Mucosa of rectum (tissue), 2 donors: ENCODE measurements around the gene SETBP1.

ENCODE experiments used
- H3K27ac ChIP-seq, 2 donors: one replicate each; pipeline ENCODE4 v1.7.0; 2013; ENCODE audit warnings: inconsistent platforms in 2 of 2, low read depth in 2 of 2, low read length in 2 of 2
- H3K27me3 ChIP-seq, 2 donors: one replicate each; pipeline ENCODE4 v1.7.0; 2013; ENCODE audit warnings: low read length in 2 of 2; ENCODE audit not compliant: control insufficient read depth in 2 of 2, insufficient read depth in 2 of 2
- H3K36me3 ChIP-seq, 2 donors: one replicate each; pipeline ENCODE4 v1.7.0; 2013; ENCODE audit warnings: low read length in 2 of 2; ENCODE audit not compliant: control insufficient read depth in 2 of 2, insufficient read depth in 2 of 2
- H3K4me1 ChIP-seq, 2 donors: one replicate each; pipeline ENCODE4 v1.7.0; 2013; ENCODE audit warnings: low read length in 2 of 2, mild to moderate bottlenecking in 1 of 2; ENCODE audit not compliant: control insufficient read depth in 2 of 2, insufficient read depth in 2 of 2
- H3K4me3 ChIP-seq, 2 donors: one replicate each; pipeline ENCODE4 v1.7.0; 2013; ENCODE audit warnings: low read length in 2 of 2
- H3K9ac ChIP-seq, 2 donors: one replicate each; pipeline ENCODE4 v1.7.0; 2013; ENCODE audit warnings: low read length in 2 of 2, low read depth in 1 of 2, mild to moderate bottlenecking in 1 of 2
- H3K9me3 ChIP-seq, 2 donors: one replicate each; pipeline ENCODE4 v1.7.0; 2013; ENCODE audit warnings: low read length in 2 of 2; ENCODE audit not compliant: control insufficient read depth in 2 of 2
- donor health status: healthy.
- donor health status: Normal muscosa, but diverticular disease.

SETBP1 gene

DNA sequence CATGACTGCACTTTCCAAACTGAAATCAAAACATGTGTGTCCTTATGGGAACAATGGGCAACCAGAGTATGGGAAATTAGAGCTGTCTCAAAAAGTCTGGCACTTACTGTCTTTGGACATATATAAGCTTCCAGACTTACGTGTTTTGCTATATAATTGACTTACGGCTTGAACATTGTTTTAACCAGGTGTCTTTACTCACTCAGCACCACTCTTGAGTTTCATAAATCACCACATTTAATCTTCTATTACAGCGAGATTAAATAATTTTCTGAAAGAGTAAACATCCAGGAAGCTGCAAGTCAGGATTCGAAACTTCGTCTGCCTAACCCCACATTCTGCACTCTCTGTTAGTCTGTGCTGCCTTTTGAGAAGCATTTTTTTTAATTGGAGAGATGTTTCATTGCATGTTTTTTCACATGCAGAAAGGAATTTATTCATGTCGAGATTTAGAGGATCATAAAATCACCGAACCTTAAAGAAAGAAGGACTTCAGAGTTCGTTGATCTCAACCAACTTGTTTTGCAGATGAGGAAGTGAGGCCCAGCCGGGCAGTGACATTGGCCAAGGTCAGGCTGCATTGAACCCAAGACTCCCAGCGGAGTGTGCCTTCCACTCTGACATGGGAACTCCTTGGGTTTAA is 137.3 kb downstream of the SETBP1 start:
- Histone ChIP-seq H3K4me3 (no peak overlapping the region), H3K4me1 (peaks cover 0 to 5% of the 10 kb centered on the region in 2 donors), H3K9ac (no peak overlapping the region), H3K9me3 (no peaks in the 10 kb centered on the region), H3K27ac (no peak overlapping the region), H3K27me3 (no peaks in the 10 kb centered on the region), H3K36me3 (no peaks in the 10 kb centered on the region)

DNA sequence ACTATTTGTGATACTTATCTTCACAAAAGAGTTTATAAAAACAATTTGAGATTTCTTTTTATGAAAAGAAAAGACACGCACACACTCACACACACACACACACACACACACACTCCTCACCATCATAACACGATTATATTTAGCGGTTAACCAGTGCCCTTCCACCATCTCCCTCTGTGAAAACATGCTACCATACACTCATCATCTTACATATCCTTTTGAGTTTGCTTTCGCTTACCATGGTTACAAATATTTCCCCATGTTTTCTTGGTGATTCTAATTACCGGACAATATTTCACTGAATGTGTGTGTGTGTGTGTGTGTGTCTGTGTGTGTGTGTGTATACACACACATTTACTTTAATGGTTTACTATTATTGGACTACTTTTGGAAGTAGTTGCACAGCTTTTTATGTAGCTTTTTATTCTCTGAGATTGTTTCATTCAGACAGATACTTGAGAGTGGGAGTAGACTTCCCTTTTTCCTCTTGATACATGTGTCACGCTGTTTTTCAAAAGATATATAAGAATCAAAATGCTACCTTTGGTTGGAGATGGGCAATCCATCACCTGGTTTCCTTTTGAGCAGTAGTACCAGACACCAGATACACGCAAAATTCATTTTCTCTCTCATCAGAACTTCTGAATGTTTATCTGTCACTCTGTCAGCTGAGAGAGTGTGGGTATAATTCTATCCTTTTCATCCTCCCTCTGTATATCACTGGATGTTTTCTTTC is 138.1 kb downstream of the SETBP1 start:
- peaks cover 0 to 9% of the 10 kb centered on the region in 2 donors for H3K4me1 ChIP-seq
- H3K36me3 ChIP-seq: no peaks in the 10 kb centered on the region
- H3K9me3 ChIP-seq: no peaks in the 10 kb centered on the region
- H3K27me3 ChIP-seq: no peaks in the 10 kb centered on the region
- H3K9ac ChIP-seq: no peak overlapping the region
- H3K27ac ChIP-seq: no peak overlapping the region
- no peak overlapping the region for H3K4me3 ChIP-seq

DNA sequence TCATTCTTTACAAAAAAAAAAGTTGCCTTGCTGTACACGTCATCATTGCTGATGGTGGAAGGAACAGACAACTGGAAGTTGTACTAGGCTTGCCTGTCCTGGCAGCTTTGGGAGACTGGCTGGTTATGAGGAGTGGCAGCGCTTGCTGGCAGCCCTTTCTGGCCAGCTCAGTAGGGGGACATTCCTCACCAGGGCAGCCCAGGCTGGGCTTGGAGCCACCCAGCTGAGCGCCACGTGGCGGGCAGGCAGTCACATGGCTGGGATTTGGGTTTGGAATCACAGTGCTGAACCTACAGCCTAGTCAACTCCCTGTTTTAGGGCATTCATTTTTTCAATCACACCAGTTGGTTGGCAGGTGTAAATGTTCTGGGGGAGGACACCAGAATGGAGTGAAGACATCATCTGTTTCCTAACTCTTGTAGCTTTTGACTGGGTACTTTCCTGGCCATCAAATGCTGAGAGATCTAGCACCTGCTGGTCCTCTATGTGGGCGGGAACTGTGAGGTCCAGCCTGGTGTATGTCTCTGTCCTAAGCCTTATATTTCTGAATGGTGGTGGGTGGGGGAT is 139.3 kb downstream of the SETBP1 start:
- no peaks in the 10 kb centered on the region for H3K36me3 ChIP-seq
- no peaks in the 10 kb centered on the region for H3K9me3 ChIP-seq
- no peak overlapping the region for H3K4me3 ChIP-seq
- no peak overlapping the region for H3K27ac ChIP-seq
- no peak overlapping the region for H3K9ac ChIP-seq
- H3K4me1 ChIP-seq: peaks cover 0 to 14% of the 10 kb centered on the region in 2 donors
- H3K27me3 ChIP-seq: no peaks in the 10 kb centered on the region

DNA sequence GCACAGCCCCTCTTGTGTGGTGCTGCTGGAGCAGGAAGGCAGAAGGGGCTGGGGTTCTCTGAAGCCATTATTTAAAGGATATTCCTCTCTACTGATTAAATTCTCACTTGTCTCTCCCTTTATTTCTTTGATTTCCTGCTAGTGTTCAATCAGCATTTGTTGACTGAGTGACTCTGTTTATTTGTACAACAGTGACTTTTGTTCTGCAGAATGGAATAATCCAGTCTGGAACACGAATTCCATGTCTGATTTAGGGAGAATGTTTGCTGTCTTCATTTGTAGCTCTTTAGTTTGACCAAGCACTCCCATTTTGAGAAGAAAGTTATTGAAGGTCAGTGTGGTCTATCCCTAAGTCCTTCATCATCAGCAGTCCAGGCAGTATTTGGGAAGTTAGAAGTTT is 141.2 kb downstream of the SETBP1 start:
- no peak overlapping the region for H3K27ac ChIP-seq
- no peaks in the 10 kb centered on the region for H3K9me3 ChIP-seq
- H3K27me3 ChIP-seq: no peaks in the 10 kb centered on the region
- H3K9ac ChIP-seq: no peak overlapping the region
- H3K36me3 ChIP-seq: no peaks in the 10 kb centered on the region
- H3K4me3 ChIP-seq: no peak overlapping the region
- H3K4me1 ChIP-seq: peaks cover 9 to 25% of the 10 kb centered on the region in 2 donors

DNA sequence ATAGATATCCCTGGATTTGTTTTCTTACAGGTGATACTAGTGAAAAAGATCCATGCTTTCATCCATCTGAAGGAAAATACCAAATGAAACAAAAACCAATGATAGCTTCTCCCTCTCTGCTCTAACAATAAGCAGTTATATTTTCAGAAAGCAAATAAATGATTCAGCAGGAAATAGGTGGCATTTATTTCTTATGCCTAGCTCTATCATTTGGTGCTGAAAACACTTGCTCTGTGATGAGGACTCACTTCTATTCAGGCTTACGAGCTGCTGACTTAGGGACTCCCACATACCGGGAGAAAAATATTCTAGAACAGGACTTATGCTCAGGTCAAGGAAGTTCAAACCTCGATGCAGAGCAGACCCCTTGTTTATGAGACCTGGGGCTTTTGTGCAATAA is 142.6 kb downstream of the SETBP1 start:
- no peak overlapping the region for H3K9ac ChIP-seq
- H3K27me3 ChIP-seq: no peaks in the 10 kb centered on the region
- no peak overlapping the region for H3K27ac ChIP-seq
- no peaks in the 10 kb centered on the region for H3K36me3 ChIP-seq
- H3K9me3 ChIP-seq: no peaks in the 10 kb centered on the region
- H3K4me3 ChIP-seq: no peak overlapping the region
- peaks cover 9 to 25% of the 10 kb centered on the region in 2 donors for H3K4me1 ChIP-seq

DNA sequence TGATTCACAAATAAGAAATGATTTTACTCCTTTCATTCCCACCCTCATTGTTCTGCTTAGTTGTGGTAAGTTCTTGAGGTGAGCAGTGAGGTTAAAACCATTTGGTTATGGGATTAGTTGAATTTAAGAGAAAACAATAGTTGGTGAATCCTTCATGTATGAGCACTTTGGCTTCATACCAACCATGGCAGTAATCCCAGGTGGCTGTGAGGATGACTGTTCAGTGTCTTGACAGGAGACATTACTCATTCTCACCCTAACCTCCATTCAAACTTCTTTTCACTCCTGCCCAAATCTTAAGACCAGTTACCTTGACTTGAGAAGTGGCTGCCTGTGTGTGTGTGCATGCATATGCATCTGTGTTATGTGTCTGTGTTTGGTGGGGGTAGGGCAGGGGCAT is 143.1 kb downstream of the SETBP1 start:
- Histone ChIP-seq H3K4me1 (peaks cover 9 to 25% of the 10 kb centered on the region in 2 donors), H3K4me3 (no peak overlapping the region), H3K36me3 (no peaks in the 10 kb centered on the region), H3K27me3 (no peaks in the 10 kb centered on the region), H3K27ac (no peak overlapping the region), H3K9ac (no peak overlapping the region), H3K9me3 (no peaks in the 10 kb centered on the region)

DNA sequence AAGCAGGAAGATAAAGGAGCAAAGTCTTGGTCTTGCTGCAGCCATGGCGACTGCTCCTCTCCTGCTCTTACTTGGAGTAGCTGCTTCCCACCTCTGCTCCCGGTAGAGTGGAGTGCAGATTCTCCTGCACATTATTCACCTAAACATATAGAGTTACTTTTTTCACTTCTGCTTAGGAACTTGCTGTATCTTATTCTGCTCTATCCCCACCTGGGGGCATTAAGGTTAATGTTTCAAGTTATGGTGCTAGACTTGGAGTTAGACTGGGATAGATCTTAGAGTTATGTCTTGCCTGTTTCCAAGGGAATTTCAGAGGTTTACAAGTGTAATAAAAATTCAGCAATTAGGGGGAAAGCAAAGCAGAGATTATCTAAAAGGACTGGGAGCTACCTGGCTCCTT is 144.2 kb downstream of the SETBP1 start:
- Histone ChIP-seq H3K4me1 (peaks cover 9 to 25% of the 10 kb centered on the region in 2 donors), H3K9ac (no peak overlapping the region), H3K36me3 (no peaks in the 10 kb centered on the region), H3K27ac (no peak overlapping the region), H3K4me3 (no peak overlapping the region), H3K27me3 (no peaks in the 10 kb centered on the region), H3K9me3 (no peaks in the 10 kb centered on the region)

DNA sequence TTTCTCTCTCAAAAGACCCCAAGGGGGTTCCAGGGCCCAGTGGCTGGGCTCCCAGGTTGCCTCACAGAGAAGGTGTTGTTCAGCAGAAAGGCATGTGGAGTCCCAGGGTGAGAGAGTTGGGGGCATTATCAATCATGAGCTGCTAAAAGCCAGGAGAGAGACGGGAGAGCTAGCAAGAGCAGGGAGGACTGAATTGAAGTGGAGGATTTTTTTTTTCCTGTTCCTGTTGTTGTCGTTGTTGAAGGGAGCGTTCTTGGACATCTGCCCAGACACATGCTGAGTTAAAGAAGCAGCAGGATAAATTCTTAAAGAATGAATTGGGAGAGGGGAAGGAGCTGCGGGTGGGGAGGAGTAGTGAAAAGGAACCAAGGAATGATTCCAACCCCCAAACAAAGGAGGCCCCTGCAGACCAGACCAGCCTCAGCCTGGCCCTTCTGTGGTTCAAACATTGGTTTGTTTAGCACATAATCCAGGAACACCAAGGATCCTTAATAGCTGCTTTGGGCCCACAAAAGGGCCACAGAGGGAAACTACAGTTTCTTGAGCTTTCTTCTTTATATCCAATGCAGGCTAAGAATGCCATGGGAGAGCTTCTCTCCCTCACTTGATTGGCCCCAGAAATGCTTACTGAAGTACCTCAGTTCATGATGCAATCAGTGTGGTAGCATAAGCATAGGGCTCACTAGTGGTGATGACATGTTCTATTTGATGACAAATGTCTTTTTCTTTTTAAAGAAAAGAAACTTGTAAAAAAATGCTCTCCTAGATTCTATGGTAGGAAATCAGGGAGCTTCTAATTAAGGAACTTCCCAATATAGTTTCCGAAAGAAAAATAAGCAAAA is 146.0 kb downstream of the SETBP1 start:
- no peak overlapping the region for H3K4me3 ChIP-seq
- H3K9me3 ChIP-seq: no peaks in the 10 kb centered on the region
- peaks cover 9 to 25% of the 10 kb centered on the region in 2 donors for H3K4me1 ChIP-seq
- no peaks in the 10 kb centered on the region for H3K27me3 ChIP-seq
- H3K9ac ChIP-seq: peak overlapping the region in 1 of 2 donors; percentile 16
- peak overlapping the region; percentile 50 to 65 for H3K27ac ChIP-seq
- H3K36me3 ChIP-seq: no peaks in the 10 kb centered on the region

DNA sequence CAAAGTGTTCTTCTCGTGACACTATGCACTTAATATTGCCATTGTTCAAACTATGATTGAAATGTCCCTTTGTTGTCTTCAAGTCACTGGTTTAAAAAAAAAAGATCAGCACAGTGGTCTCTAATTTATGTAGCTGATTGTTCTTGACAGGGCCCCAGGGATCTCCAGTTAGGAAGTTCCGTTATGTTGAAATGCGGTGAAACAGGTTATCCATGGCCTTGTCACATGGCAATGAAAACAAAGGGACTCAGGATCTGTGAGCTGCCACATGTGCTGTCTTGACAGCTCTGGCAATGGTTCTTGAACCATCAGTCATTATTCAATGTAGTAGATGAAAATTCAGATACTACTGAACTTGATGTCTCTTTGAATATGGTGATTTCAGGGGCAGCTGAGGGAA is 147.4 kb downstream of the SETBP1 start:
- Histone ChIP-seq H3K4me1 (peaks cover 9 to 20% of the 10 kb centered on the region in 2 donors), H3K36me3 (no peaks in the 10 kb centered on the region), H3K9me3 (no peaks in the 10 kb centered on the region), H3K27ac (no peak overlapping the region), H3K4me3 (no peak overlapping the region), H3K9ac (no peak overlapping the region), H3K27me3 (no peaks in the 10 kb centered on the region)

DNA sequence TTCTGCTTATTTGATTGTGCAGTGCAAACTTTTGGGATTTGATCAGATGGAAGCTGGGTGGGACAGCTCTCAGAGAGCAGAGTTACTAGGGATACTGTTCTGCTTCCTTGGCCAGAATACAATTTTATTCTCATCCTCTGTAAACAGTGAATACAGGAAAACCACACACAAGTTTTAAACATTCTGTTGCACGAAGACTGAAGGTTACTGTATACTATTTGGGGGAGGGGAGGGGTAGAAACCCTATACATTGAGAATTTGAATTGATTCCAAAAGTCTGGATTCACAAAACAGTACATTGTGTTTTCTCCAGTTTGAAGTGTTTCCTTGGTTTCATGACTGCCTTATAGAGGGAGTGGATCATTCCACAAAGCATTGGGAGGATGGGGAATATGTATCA is 149.9 kb downstream of the SETBP1 start:
- Histone ChIP-seq H3K36me3 (no peaks in the 10 kb centered on the region), H3K27me3 (no peaks in the 10 kb centered on the region), H3K4me1 (peaks cover 9 to 11% of the 10 kb centered on the region in 2 donors), H3K27ac (peak overlapping the region; percentile 9 to 35), H3K9me3 (no peaks in the 10 kb centered on the region), H3K9ac (no peak overlapping the region), H3K4me3 (no peak overlapping the region)
